MCF 10A (cell line): ENCODE data around the gene VSTM1. TPM values are rescaled to one million over a fixed set of nuclear protein-coding genes. Genes with fewer than 3 reads are reported as not detected.

Experiments used
- BruUV-seq: library from RNA; stranded (reverse); fragments of 400-500 nt; replicated peaks from 2 replicates; lab custom pipeline; 2021; lab: Mats Ljungman, UMichigan
- CTCF ChIA-PET: fragments of 300-600 bp; sonication (Branson Sonifier 250); formaldehyde crosslinking; extraction: SDS; loops from one replicate; lab custom pipeline; 2021; ENCODE audit warnings: antibody characterized with exemption, inconsistent platforms; lab: Yijun Ruan, JAX
- POLR2A ChIA-PET: fragments of 300-600, 350-650 bp; sonication (Branson Sonifier 250); formaldehyde crosslinking; extraction: SDS; loops from one replicate; lab custom pipeline; 2020; ENCODE audit warnings: antibody characterized with exemption, inconsistent platforms; lab: Yijun Ruan, JAX
- DNase-seq: peaks from one replicate; pipeline ENCODE4 v3.0.0-alpha.2; 2018; ENCODE audit not compliant: unreplicated experiment
- H3K27ac Mint-ChIP-seq: one replicate; pipeline ENCODE4 v1.8.0; 2022; ENCODE audit warnings: mild to moderate bottlenecking, low read depth, mixed read lengths; ENCODE audit not compliant: unreplicated experiment
- H3K27me3 Mint-ChIP-seq: one replicate; pipeline ENCODE4 v1.8.0; 2022; ENCODE audit warnings: mixed read lengths; ENCODE audit not compliant: insufficient read depth, unreplicated experiment
- H3K36me3 Mint-ChIP-seq: one replicate; pipeline ENCODE4 v1.8.0; 2022; ENCODE audit warnings: mild to moderate bottlenecking, moderate library complexity, mixed read lengths; ENCODE audit not compliant: insufficient read depth, unreplicated experiment
- H3K4me1 Mint-ChIP-seq: one replicate; pipeline ENCODE4 v1.8.0; 2022; ENCODE audit warnings: mixed read lengths; ENCODE audit not compliant: insufficient read depth, unreplicated experiment
- H3K4me3 Mint-ChIP-seq: one replicate; pipeline ENCODE4 v1.8.0; 2022; ENCODE audit warnings: mild to moderate bottlenecking, moderate library complexity, mixed read lengths; ENCODE audit not compliant: unreplicated experiment
- H3K9me3 Mint-ChIP-seq: one replicate; pipeline ENCODE4 v1.8.0; 2022; ENCODE audit warnings: mixed read lengths; ENCODE audit not compliant: unreplicated experiment
- CTCF ChIP-seq: fragments of 200-600 bp; IDR thresholded peaks from one replicate; pipeline ENCODE4 v1.8.0; 2022; ENCODE audit warnings: antibody characterized with exemption, mild to moderate bottlenecking; ENCODE audit not compliant: unreplicated experiment
- intact Hi-C: fragments of 100-400 bp; cut with micrococcal nuclease; formaldehyde crosslinking; loops from 2 replicates; pipeline ENCODE4 v1.14.1; 2022
- total RNA-seq: library from RNA; stranded (reverse); gene quantifications from 2 replicates; pipeline ENCODE4 v1.2.3, GENCODE V29; 2022

VSTM1 gene
- total RNA-seq, 1 experiment from 2014 or later: not detected

- Mint-ChIP-seq H3K9me3 (peaks cover 13% of the 10 kb centered on the region), H3K36me3 (no peaks in the 10 kb centered on the region), H3K27ac (no peak overlapping the region), H3K27me3 (no peaks in the 10 kb centered on the region), H3K4me1 (no peaks in the 10 kb centered on the region), H3K4me3 (no peak overlapping the region)
- no peak for DNase-seq
- TF ChIP-seq CTCF: no peak
- intact Hi-C loops: no loop called here
- CTCF ChIA-PET: interaction anchor here (1.5 kb wide), 1 partner anchor 292 kb away, joined by 5 read pairs; no protein-coding TSS in a partner anchor
- POLR2A ChIA-PET: interaction anchor here (0.8 kb wide), 1 partner anchor 12 kb away, joined by 3 read pairs; no protein-coding TSS in a partner anchor
- BruUV-seq: no TSS peak
These were observed 20.7 kb upstream of the VSTM1 start for GRCh38 chr19:54084410-54084809.

DNA sequence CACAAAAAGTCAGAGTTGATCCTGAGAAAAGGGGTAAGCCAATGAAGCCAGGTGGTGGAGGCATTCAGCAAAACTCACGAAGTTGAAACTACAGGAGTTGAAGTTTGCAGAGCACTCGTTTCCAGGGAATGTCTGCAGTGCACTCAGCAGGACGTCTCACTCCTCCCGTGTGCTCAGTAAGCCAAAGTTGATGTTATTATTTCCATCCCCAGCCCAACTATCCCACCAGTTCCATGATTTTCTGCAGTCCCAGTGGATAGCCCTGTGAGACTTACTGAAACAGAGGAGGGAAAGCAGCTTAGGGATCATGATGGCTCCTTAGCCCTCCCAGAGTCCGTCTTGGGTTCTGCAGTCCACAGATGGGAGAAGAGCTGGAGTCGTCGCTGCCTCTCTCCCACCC lies 17.3 kb upstream of the VSTM1 start, which contains the start of gene TARM1:
TSS of gene TARM1 (minus strand) at position 334 of the 400 bp plus-strand sequence. CDS start at position 309, 25 bp downstream.
- CTCF ChIA-PET: interaction anchor here (0.7 kb wide), 1 partner anchor 239 kb away, joined by 3 read pairs; no protein-coding TSS in a partner anchor
- H3K4me3 Mint-ChIP-seq: no peak within 1 kb of the TSS
- no peak for DNase-seq
- peaks cover 17% of the 10 kb centered on the region for H3K9me3 Mint-ChIP-seq
- intact Hi-C loops: no loop called here
- POLR2A ChIA-PET: no interaction called here
- no peaks in the 10 kb centered on the region for H3K4me1 Mint-ChIP-seq
- no peak for TF ChIP-seq CTCF
- no peaks in the 10 kb centered on the region for H3K36me3 Mint-ChIP-seq
- no peak within 1 kb of the TSS for H3K27ac Mint-ChIP-seq
- H3K27me3 Mint-ChIP-seq: no peaks in the 10 kb centered on the region
- BruUV-seq: no TSS peak

DNA sequence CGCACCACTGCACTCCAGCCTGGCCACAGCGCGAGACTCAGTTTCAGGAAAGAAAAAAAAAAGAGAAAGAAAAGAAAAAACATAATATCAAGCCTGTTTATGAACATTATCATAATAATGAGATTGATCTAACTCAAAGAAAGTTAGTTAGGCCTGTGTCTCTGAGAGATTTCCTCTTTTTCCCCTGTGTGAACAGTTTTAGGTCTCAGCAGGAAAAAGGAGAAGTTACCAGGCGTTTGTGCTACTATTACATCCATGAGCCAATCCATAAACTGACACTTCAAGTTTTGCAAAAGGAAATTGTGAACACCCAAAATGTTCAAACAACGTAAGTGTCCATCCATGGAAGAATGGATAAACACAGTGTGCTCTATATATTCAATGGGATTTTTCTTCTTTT lies 13.6 kb upstream of the VSTM1 start:
- Mint-ChIP-seq H3K36me3 (no peaks in the 10 kb centered on the region), H3K4me1 (no peaks in the 10 kb centered on the region), H3K9me3 (peaks cover 20% of the 10 kb centered on the region), H3K4me3 (no peak overlapping the region), H3K27ac (no peak overlapping the region), H3K27me3 (no peaks in the 10 kb centered on the region)
- TF ChIP-seq CTCF: no peak
- ChIA-PET POLR2A (no interaction called here), CTCF (no interaction called here)
- DNase-seq: no peak
- no TSS peak for BruUV-seq
- intact Hi-C loops: no loop called here

- no peak for TF ChIP-seq CTCF
- intact Hi-C loops: no loop called here
- H3K36me3 Mint-ChIP-seq: no peaks in the 10 kb centered on the region
- H3K4me3 Mint-ChIP-seq: no peak overlapping the region
- H3K4me1 Mint-ChIP-seq: no peaks in the 10 kb centered on the region
- CTCF ChIA-PET: interaction anchor here (0.7 kb wide), 1 partner anchor 251 kb away, joined by 3 read pairs; no protein-coding TSS in a partner anchor
- no peak overlapping the region for H3K27ac Mint-ChIP-seq
- POLR2A ChIA-PET: no interaction called here
- DNase-seq: no peak
- H3K9me3 Mint-ChIP-seq: peaks cover 12% of the 10 kb centered on the region
- no TSS peak for BruUV-seq
- no peaks in the 10 kb centered on the region for H3K27me3 Mint-ChIP-seq
These were observed 11.2 kb upstream of the VSTM1 start for GRCh38 chr19:54074851-54075250.
